NCI-H446 treated with DMSO at 0.1 percent for 48 hours (cell line): ENCODE measurements around the gene KIAA0753.
A peak's percentile ranks its signal among the peaks of the same experiment; 100 is the strongest.

Experiments used
- DNase-seq: peaks from one replicate; lab custom pipeline; 2025; lab: John Stamatoyannopoulos, UW

Gene KIAA0753

DNA sequence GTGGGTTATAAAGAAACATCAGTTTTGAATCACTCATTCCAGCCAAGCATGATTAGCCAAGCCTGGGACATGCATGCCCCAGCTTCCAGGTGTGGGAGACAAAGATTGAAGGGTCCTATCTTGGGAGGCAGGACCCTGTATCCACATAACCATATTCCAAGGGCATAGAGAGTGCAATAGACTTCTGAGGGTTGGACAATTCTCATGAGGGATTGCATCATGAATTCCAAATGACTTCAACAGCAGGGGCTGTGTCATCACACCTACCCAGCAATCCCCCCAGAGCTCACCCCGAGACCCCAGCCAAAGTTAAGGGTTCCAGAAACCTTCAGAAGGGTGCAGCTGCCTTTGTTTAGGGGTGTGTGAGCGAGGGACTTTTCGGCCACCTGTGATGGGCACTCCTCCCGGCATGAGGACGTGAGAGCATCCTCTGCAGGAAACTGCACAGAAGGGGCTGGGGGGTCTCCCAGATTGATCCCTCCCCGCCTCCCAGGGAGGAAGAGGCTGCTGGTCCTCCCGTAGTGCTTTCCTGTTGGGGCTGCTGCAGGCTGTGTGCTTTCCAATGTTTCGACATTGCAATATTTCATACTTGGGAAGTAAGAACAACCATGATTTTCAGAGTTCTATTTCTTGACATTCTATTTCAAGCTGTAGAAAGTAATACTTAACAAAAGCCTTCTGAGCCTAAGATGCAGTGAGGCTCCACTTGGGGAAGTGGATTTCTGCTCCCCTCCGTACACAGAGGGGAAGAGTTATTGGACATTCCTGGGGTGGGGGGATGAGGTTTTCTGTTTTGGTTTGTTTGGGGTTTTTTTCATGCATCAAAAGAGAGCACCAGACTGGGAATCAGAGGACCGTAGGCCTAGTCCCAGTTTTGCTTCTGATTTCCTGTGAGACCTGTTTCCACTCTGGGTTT is 70.9 kb downstream of the KIAA0753 start:
- no peak for DNase-seq

DNA sequence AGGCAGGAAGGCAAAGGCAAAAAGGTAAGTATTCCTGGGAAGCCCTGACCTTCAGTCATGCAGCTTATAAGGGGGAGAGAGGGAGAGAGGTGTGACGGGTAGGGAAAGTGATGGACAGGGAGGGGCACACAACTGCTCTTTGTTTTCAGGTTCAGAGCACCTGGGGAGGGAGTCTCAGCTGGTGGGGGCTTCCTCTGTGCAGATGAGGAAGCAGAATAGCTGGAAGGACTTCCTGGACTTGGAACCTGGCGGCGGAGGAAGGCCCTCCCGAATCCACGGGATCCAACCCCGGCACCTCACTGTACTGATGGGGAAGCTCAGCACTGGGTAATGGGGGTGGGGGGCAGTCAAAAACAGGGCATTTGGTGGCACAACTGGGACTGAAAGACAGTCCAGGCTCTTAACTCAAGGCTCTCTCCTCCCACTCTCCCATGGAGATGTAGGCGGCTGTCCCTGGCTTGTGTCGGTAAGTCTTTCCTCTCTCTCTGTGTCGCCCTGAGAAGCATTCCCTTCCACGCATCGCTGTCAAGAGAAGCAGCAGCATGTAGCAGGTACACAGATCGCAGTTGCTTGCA is 72.2 kb downstream of the KIAA0753 start:
- no peak for DNase-seq

DNA sequence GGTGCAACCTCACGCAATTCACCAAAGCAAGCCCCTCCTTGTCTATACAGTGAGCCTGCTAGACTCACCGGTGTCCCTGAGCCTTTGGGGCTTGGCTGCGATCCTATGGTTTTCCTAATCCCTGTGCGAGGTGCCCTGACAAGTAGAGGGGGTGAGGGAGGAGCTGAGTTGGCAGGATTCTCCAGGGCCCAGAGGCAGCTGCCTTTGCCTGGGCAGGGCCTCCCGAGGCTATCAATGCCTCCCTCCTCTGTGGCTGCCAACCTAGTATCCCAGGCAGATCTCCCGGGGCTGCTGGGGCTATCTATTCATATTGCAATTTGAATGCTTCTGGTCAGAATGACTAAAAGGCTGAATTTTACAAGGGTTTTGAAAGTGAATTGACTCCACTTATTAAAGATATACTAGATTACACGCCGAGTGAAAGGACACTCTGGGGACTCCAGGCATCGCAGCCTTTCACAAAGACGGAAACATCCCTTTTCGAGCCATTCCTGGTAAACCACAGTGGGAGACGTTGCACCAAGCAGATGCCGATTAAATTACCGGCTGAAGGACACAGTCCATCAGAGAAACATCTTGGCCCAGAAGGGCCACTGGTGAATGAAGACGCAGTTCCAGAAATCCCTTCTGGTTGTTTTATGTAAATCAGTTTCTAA is 72.9 kb downstream of the KIAA0753 start:
- DNase-seq, result no peak

DNA sequence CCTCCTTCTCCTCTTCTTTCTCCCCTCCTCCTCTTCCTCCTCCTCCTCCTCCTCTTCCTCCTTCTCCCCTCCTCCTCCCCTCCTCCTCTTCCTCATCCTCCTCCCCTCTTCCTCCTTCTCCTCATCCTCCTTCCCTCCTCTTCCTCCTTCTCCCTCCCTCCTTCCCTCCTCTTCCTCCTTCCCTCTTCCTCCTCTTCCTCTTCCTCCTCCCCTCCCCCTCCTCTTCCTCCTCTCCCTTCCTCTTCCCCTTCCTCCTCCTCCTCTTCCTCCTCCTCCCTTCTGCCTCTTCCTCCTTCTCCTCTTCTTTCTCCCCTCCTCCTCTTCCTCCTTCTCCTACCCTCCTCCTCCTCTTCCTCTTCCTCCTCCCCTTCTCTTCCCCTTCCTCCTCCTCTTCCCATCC is 79.1 kb downstream of the KIAA0753 start:
- DNase-seq, result no peak

GRCh38 chr17:6560496-6560895 is 80.0 kb downstream of the KIAA0753 start:
- DNase-seq, result no peak

DNA sequence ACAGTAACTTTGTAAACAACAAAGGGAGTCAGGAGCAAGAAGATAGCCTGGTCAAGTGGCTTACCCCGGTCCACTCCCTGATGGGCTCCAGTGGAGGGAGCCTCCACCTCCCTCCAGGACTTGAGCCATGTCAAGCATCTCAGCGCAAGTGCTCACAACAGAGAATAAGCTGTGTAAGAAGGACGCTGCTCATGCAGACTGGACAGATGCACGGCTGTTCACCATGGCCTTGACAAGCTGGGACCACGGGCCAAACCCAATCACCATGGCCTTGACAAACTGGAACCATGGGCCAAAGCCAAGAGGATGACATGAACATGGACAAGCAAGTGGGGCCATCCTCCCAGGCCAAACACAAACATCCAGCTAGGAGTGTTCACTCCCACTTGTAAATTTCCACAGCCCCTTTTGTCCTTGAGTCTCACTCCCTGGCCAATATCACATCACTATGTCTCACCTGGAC is 80.7 kb downstream of the KIAA0753 start:
- DNase-seq, result no peak

DNA sequence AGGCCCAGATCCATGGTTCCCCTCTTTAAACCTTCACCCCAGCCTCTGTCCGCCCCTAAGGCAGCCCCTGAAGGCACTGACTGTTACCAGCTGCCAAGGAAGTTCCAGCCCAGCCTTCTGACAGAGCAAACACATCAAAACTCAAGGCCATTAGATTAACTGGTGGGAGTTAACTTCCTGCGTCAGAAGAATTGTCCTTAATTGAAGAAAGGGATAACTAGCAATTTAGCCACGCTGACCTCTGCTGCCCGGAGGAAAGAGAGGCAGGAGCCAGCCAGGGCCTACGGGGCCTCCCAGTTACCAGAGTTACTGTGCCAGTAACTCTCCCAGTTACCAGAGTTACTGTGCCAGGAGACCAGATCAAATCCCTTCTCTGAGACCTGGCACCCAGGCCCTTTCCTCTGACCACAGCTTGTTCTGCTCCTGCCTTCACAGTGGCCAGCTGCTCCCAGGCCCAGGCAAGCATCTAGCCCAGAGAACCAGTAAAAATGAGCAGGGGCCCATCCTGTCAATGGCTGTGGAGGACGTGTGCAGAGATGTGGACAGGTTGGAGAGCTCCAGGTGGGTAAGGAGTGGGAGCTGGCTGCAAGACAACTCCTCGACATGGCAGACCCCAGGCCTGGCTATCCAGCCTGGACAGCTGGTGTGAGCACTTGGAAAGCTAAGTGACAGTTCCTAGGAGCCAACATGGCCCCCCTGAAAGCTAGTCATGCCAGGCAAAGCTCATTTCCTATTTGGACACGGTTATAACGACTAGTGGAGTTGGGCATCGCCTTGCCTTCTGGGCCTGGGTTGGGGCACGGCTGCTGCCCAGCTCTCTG is 81.4 kb downstream of the KIAA0753 start:
- no peak for DNase-seq

DNA sequence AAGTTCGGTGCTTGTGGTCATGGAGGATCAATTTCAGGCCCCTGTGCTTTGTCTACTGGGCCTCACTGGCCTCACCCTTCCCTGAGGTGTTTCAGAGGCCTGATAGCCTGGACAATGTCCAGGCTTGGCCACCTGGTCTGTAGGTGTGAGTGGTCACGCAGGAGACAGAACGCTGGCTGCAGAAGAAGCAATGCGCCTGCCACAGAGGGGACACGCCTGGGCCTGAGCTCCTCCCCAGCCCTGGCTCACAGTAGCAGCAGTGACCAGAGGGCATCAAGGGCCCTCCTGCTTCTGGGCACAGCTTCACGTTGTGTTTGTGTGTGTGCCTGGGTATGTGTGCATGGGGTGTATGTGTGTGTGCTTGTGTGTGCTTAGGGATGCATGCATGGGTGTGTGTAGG is 82.2 kb downstream of the KIAA0753 start:
- DNase-seq, result no peak

DNA sequence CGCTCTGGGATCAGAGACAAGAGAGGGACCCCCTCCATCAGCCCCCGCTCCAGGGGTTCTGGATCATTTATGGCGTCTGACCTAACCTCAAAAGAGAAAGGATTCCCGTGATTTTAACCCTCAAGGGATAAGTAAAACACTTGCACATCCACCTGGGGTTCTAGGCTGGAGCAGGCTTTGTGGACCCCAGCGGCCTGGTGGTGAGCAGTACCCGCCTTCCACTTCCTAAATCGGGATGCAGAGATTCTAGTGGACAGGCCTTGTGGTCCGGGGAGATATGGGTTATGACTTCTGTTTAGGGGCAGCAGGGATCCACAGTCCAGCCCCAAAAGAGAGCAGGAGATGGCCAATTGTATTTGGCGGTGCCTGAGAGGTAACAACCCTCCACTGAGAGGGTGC is 83.5 kb downstream of the KIAA0753 start:
- DNase-seq, result no peak

- DNase-seq, result no peak
Measured at GRCh38 chr17:6556121-6557039, 84.1 kb downstream of the KIAA0753 start, which contains the start of gene PITPNM3. TSS of gene PITPNM3 (minus strand) at chr17:6556555. CDS start at chr17:6556406, 149 bp downstream.

- DNase-seq, result no peak
Measured at GRCh38 chr17:6555331-6556120, 85.0 kb downstream of the KIAA0753 start.

DNA sequence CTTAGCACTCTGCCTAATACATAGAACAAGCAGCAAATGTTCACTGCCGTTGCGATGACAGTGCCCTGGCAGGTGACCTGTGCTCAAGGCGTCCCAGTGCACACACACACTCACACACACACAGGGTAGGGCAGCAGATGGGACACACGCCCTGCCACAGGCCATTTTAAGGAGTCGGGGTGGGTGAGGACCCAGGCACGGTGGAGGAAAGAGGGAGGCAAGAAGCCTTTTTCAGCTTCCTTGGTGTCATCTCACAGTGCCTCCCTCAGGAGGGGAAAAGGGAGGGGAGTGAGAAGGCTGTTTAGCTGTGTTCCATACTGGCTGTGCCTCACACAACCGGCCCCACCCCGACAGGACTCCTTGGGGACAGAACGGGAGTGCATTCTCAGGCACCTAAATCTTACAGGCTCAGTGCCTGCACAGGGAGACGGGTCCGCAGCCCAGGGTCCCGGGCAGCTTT is 85.6 kb downstream of the KIAA0753 start:
- no peak for DNase-seq

DNA sequence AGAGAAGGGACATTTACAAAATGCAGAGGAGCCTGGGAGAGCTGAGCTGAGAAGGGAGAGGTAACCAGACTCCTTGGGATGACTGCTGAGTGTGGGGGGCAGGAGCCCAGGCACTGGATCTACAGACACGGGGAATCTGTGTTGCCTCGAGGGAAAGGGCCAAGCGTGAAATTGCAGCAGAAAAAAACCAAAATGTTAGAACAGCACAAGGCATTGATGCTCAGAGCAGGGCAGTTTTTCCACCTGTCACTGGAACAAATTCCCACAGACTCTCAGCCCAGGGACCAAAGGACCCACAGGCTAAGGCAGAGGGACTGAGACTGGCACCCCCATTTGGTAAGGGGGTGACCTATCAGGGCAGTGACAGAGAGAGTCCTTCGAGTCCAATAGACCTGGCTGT is 86.2 kb downstream of the KIAA0753 start:
- DNase-seq, result no peak

DNA sequence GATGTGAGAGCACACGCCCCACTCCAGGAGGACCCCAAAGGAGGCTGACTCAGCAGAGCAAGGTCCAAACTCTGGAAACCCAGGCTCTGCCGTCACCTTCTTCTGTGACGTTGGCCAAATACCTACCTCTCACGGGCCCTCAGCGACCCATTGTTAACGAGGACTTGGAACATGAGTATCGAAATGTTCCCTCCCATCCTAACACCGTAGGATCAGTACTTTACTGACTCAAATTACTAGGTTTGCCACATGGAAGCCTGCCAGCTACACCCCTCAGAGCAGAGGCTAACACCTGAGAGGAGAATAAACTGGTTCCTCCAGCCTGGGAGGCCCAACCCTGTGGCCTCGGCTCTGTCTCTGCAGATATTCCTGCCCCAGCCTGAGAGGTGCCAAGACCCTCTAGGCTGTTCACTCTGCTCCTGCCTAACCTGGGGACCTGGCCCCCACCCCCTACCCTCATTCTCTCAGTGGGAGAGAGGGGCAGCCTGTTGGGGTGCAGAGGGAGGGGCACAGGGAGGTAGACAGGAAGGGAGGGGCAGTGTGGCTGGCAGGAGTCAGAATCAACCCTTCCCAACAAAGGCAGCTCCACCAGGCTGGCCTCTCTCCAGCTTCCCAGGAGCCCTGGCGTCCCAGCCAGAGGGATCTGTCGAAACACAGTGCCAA is 88.5 kb downstream of the KIAA0753 start:
- peak; percentile 69 for DNase-seq

DNA sequence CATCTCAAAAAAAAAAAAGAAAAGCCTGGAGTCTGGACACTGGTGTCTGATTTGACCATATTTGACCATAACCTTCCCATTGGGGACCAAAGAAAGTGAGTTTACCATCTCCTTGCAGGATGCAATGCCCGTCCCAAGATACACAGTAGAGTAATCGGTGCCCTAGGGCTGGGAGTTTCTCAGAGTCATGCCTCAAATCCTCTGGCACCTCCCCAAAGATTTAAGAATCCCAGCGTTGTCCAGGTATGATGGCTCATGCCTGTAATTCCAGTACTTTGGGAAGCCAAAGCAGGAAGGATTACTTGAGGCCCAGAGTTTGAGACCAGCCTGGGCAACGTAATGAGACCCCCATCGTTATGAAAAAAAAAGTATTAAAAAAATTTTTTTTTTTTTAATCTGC is 89.2 kb downstream of the KIAA0753 start:
- DNase-seq, result no peak

DNA sequence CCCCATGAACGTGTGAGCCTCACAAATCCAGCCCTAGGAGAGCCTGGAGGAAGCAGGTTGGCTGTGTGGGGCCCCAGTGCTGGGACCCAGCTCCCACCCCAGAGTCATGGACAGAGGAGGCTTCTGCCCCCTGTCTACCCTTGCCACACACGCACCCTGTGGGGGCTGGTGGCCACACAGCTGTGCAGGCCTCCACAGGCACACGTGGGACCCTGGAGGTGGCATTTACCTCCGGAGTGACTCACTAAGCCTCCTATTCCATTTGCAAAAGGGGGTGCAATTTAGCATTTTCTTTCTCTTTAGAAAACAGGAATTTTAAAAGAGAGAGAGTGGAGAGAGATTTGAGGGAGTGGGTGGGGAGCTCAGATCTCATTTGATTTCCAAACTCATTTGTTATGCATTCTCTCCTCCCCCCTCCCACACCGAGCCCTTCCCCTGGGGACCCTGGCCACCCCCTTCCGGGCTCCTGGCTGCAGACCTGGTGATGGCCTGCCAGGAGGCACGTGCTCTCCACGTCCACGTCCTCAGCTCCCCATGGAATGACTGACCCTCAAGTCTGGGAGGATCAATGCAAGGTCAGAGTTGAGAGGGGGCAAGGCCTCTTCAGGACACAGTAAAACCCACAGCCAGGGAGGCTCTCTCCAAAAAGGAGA is 91.0 kb downstream of the KIAA0753 start:
- DNase-seq, result no peak

GRCh38 chr17:6548578-6549330 is 91.8 kb downstream of the KIAA0753 start:
- no peak for DNase-seq

DNA sequence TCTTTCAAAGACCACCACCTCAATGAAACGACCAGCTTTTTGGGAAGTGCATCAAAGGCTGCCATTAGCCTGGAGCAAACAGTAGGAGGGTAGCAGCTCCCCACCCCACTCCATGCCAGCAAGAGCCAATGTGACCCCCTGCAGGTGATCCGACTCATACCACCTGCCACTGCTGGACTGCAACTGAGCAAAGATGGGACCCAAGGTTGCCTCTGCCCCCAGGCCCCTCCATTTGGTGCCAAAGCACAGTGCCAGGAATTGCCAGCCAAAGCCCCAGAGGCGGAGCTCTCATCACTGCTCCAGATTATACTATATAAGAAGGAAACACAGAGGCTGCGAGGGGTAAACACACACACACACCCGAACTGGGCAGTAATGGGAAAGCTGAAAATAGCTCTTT is 92.5 kb downstream of the KIAA0753 start:
- DNase-seq, result peak; percentile 51
